ENCODE measurements around the gene NACC2. TPM values are rescaled to one million over a fixed set of nuclear protein-coding genes. Genes with fewer than 3 reads are reported as not detected.
"Not testable (repeated sequence)": the region's sequence is repeated elsewhere in the genome, so short reads cannot be mapped to it uniquely, and the experiment has no call there.

Gene NACC2
- total RNA-seq, 4 donors from 2014 or later: 10.4 to 21.6 (median 12.8) TPM

GRCh38 chr9:136103651-136104487 lies 8.8 kb upstream of the NACC2 start:
- intact Hi-C loops (cut with DNase I): no loop called here
- WGBS, 2 donors: 50 to 62% methylated on average over 2 to 7 of the region's 34 CpGs
- Histone ChIP-seq H3K4me3 (no peak overlapping the region), H3K27me3 (peaks cover 0 to 52% (median 0%) of the 10 kb centered on the region in 4 donors), H3K36me3 (no peaks in the 10 kb centered on the region), H3K9me3 (no peaks in the 10 kb centered on the region), H3K4me1 (peaks cover 37 to 73% (median 41%) of the 10 kb centered on the region in 3 donors), H3K27ac (no peak overlapping the region)
- DNase-seq: no peak
- no peak for TF ChIP-seq CTCF (IDR thresholded peaks at IDR 0.05)
- no peak for TF ChIP-seq POLR2A (IDR thresholded peaks at IDR 0.05)

GRCh38 chr9:136101615-136102074 lies 6.6 kb upstream of the NACC2 start:
- intact Hi-C loops (cut with DNase I); H3K4me3 ChIP-seq; H3K27ac ChIP-seq; H3K36me3 ChIP-seq; DNase-seq; H3K9me3 ChIP-seq: not testable (repeated sequence)
- peaks cover 0 to 62% (median 0%) of the 10 kb centered on the region in 4 donors for H3K27me3 ChIP-seq
- no CpG with 5 or more reads among the region's 27 CpGs for WGBS, 2 donors
- H3K4me1 ChIP-seq: peaks cover 19 to 53% (median 21%) of the 10 kb centered on the region in 3 donors

GRCh38 chr9:136100700-136101614 lies 5.9 kb upstream of the NACC2 start:
- Histone ChIP-seq H3K27me3 (peaks cover 0 to 62% (median 0%) of the 10 kb centered on the region in 4 donors), H3K4me3 (no peak overlapping the region), H3K4me1 (peaks cover 21 to 53% (median 21%) of the 10 kb centered on the region in 3 donors), H3K9me3 (no peaks in the 10 kb centered on the region), H3K27ac (no peak overlapping the region), H3K36me3 (no peaks in the 10 kb centered on the region)
- WGBS, 2 donors: 62% methylated on average over 12 of the region's 30 CpGs; no CpG with 5 or more reads in 1 of the 2 donors
- no peak for DNase-seq
- intact Hi-C loops (cut with DNase I): no loop called here
- TF ChIP-seq CTCF (IDR thresholded peaks at IDR 0.05): no peak
- TF ChIP-seq POLR2A (IDR thresholded peaks at IDR 0.05): no peak

GRCh38 chr9:136099542-136099941 lies 4.5 kb upstream of the NACC2 start:
- intact Hi-C loops (cut with DNase I): no loop called here
- no peaks in the 10 kb centered on the region for H3K36me3 ChIP-seq
- no peak for TF ChIP-seq POLR2A (IDR thresholded peaks at IDR 0.05)
- no peak for TF ChIP-seq CTCF (IDR thresholded peaks at IDR 0.05)
- H3K4me3 ChIP-seq: no peak overlapping the region
- no peaks in the 10 kb centered on the region for H3K9me3 ChIP-seq
- H3K27me3 ChIP-seq: peaks cover 0 to 54% (median 0%) of the 10 kb centered on the region in 4 donors
- H3K27ac ChIP-seq: no peak overlapping the region
- no peak for DNase-seq
- H3K4me1 ChIP-seq: peaks cover 10 to 44% (median 11%) of the 10 kb centered on the region in 3 donors
- 35 to 67% methylated on average over 4 to 10 of the region's 25 CpGs for WGBS, 2 donors

- H3K9me3 ChIP-seq: no peaks in the 10 kb centered on the region
- peaks cover 0 to 47% (median 0%) of the 10 kb centered on the region in 4 donors for H3K27me3 ChIP-seq
- intact Hi-C loops (cut with DNase I): no loop called here
- WGBS, 2 donors: no CpG with 5 or more reads among the region's 14 CpGs
- no peaks in the 10 kb centered on the region for H3K36me3 ChIP-seq
- peaks cover 7 to 43% (median 9%) of the 10 kb centered on the region in 3 donors for H3K4me1 ChIP-seq
- H3K27ac ChIP-seq: no peak overlapping the region
- no peak overlapping the region for H3K4me3 ChIP-seq
- TF ChIP-seq CTCF (IDR thresholded peaks at IDR 0.05): no peak
- no peak for TF ChIP-seq POLR2A (IDR thresholded peaks at IDR 0.05)
- no peak for DNase-seq
These were observed 3.8 kb upstream of the NACC2 start for GRCh38 chr9:136098844-136099243.
